ENCODE results near the gene ZNF532.
"Not testable (repeated sequence)": the region's sequence is repeated elsewhere in the genome, so short reads cannot be mapped to it uniquely, and the experiment has no call there.

ZNF532 gene

GRCh38 chr18:58903533-58903932 is 38.9 kb downstream of the ZNF532 start:
- no peak for DNase-seq

GRCh38 chr18:58905777-58906428 is 41.2 kb downstream of the ZNF532 start:
- DNase-seq = no peak

- no peak for DNase-seq
Observed at GRCh38 chr18:58908006-58908405, 43.3 kb downstream of the ZNF532 start.

- no peak for DNase-seq
Observed at GRCh38 chr18:58909521-58909920, 44.8 kb downstream of the ZNF532 start.

GRCh38 chr18:58911241-58911640 is 46.6 kb downstream of the ZNF532 start:
- no peak for DNase-seq

GRCh38 chr18:58911766-58912165 is 47.1 kb downstream of the ZNF532 start:
- no peak for DNase-seq

GRCh38 chr18:58915006-58915799 is 50.5 kb downstream of the ZNF532 start:
- DNase-seq = no peak

GRCh38 chr18:58915995-58916394 is 51.3 kb downstream of the ZNF532 start:
- no peak for DNase-seq

- not testable (repeated sequence) for DNase-seq
Observed at GRCh38 chr18:58919934-58920333, 55.3 kb downstream of the ZNF532 start.

- no peak for DNase-seq
Observed at GRCh38 chr18:58922995-58923394, 58.3 kb downstream of the ZNF532 start.

GRCh38 chr18:58924473-58924872 is 59.8 kb downstream of the ZNF532 start:
- DNase-seq = no peak

- DNase-seq = no peak
Observed at GRCh38 chr18:58927659-58928058, 63.0 kb downstream of the ZNF532 start.

GRCh38 chr18:58928386-58928785 is 63.7 kb downstream of the ZNF532 start:
- DNase-seq = no peak

GRCh38 chr18:58929206-58929605 is 64.5 kb downstream of the ZNF532 start:
- no peak for DNase-seq

GRCh38 chr18:58934356-58934755 is 69.7 kb downstream of the ZNF532 start:
- no peak for DNase-seq

- DNase-seq = no peak
Observed at GRCh38 chr18:58934933-58935577, 70.4 kb downstream of the ZNF532 start.

GRCh38 chr18:58937071-58937886 is 72.6 kb downstream of the ZNF532 start:
- DNase-seq = no peak

GRCh38 chr18:58937887-58938267 is 73.2 kb downstream of the ZNF532 start:
- no peak for DNase-seq

GRCh38 chr18:58941426-58942099 is 76.9 kb downstream of the ZNF532 start:
- no peak for DNase-seq

- no peak for DNase-seq
Observed at GRCh38 chr18:58943896-58944295, 79.2 kb downstream of the ZNF532 start.

- no peak for DNase-seq
Observed at GRCh38 chr18:58947136-58947732, 82.6 kb downstream of the ZNF532 start.

GRCh38 chr18:58949031-58949430 is 84.4 kb downstream of the ZNF532 start:
- no peak for DNase-seq

All from stimulated activated CD4-positive, alpha-beta T cell treated with anti-CD3 and anti-CD28 coated beads, Interleukin-4, amount 100 ng/mL, for 1 hour (primary cell).